ENCODE data around the gene SMURF1.

DNA sequence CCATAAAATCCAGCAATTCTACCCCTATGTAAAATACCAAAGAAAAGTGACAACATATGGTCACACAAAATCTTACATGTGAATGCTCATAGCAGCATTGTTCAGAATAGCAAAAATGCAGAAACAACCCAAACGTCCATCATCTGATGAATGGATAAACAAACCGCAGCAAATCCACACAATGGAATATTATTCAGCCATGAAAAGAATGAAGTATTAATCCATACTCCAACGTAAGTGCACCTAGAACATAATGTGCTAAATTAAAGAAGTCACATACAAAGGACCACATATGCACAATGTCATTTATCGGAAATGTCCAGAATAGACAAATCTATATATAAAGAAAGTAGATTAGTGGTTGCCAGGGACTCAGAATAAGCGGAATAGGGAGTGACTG is 57.4 kb downstream of the SMURF1 start:
- TF ChIP-seq RAD21 (IDR thresholded peaks at IDR 0.05; ENCODE audit: low read length) (no peak), POLR2A (IDR thresholded peaks at IDR 0.05; ENCODE audit: low read depth, low read length) (no peak), MAZ (IDR thresholded peaks at IDR 0.05; ENCODE audit: borderline replicate concordance, low read depth, low read length) (no peak), MXI1 (IDR thresholded peaks at IDR 0.05; ENCODE audit: borderline replicate concordance, low read depth, low read length) (no peak), BHLHE40 (IDR thresholded peaks at IDR 0.05; ENCODE audit: low read depth, low read length) (no peak), CEBPB (IDR thresholded peaks at IDR 0.05; ENCODE audit: low read depth, low read length) (no peak), USF2 (IDR thresholded peaks at IDR 0.05; ENCODE audit: low read depth, low read length) (no peak), RFX5 (IDR thresholded peaks at IDR 0.05; ENCODE audit: low read depth, low read length) (no peak)
- TF ChIP-seq, protein P1, sequence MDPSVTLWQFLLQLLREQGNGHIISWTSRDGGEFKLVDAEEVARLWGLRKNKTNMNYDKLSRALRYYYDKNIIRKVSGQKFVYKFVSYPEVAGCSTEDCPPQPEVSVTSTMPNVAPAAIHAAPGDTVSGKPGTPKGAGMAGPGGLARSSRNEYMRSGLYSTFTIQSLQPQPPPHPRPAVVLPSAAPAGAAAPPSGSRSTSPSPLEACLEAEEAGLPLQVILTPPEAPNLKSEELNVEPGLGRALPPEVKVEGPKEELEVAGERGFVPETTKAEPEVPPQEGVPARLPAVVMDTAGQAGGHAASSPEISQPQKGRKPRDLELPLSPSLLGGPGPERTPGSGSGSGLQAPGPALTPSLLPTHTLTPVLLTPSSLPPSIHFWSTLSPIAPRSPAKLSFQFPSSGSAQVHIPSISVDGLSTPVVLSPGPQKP (IDR thresholded peaks at IDR 0.05; ENCODE audit: borderline replicate concordance, low read depth, low read length) = no peak
- TF ChIP-seq, protein P2, sequence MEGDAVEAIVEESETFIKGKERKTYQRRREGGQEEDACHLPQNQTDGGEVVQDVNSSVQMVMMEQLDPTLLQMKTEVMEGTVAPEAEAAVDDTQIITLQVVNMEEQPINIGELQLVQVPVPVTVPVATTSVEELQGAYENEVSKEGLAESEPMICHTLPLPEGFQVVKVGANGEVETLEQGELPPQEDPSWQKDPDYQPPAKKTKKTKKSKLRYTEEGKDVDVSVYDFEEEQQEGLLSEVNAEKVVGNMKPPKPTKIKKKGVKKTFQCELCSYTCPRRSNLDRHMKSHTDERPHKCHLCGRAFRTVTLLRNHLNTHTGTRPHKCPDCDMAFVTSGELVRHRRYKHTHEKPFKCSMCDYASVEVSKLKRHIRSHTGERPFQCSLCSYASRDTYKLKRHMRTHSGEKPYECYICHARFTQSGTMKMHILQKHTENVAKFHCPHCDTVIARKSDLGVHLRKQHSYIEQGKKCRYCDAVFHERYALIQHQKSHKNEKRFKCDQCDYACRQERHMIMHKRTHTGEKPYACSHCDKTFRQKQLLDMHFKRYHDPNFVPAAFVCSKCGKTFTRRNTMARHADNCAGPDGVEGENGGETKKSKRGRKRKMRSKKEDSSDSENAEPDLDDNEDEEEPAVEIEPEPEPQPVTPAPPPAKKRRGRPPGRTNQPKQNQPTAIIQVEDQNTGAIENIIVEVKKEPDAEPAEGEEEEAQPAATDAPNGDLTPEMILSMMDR (conservative IDR thresholded peaks at IDR 0.05; ENCODE audit: low read depth, low read length) = no peak
